ENCODE measurements around the gene ARHGAP32.

DNA sequence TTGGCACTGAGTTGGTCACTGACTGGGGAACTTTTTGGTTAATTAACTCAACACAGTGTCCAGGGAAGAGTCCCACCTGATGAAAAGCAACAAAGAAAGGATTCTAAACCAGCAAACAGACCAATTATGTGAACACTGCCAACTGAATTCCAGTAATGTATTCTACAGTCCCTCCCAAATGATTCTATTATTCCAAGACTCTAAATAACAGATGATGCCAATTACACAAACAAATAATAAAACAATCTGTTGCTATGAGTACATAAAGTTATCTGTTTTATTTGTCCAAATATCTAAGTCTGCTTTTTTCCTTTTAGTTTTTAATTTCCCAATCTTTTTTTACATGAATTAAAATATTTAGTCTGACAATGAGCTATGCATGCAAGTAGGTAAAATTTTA, 151.2 kb downstream of the ARHGAP32 start:
- no peak for TF ChIP-seq REST (IDR thresholded peaks at IDR 0.05; ENCODE audit: borderline replicate concordance)
- no peak for TF ChIP-seq RAD21 (conservative IDR thresholded peaks at IDR 0.05)
